ENCODE measurements around the gene PDE9A. TPM values are rescaled to one million over a fixed set of nuclear protein-coding genes. Genes with fewer than 3 reads are reported as not detected.

PDE9A gene
- not detected in 2 replicates for total RNA-seq

GRCh38 chr21:42653231-42654061, at the start of gene PDE9A:
Gene PDE9A, plus strand, starts transcription at chr21:42653621. Its CDS starts 194 bp downstream, at chr21:42653815.

Other genes with a start within 250 kb of the PDE9A start
- gene UBASH3A, start 249.7 kb upstream of the PDE9A start, total RNA-seq: not detected in 2 replicates
- 0.38 TPM in 1 of 2 replicates, not detected in the other for gene RSPH1, start 157.4 kb upstream of the PDE9A start, total RNA-seq
- gene SLC37A1, start 139.8 kb upstream of the PDE9A start, total RNA-seq: 7.3 and 13.6 TPM in 2 replicates
- gene WDR4, start 225.9 kb downstream of the PDE9A start, total RNA-seq: 7.9 and 17.8 TPM in 2 replicates
- 39.1 and 40.9 TPM in 2 replicates for gene NDUFV3, start 239.7 kb downstream of the PDE9A start, total RNA-seq